NB4 (cell line): ENCODE results near the gene STK24.

ENCODE experiments used
- CTCF ChIP-seq: IDR thresholded peaks from one replicate; pipeline ENCODE4 v1.5.1; 2012; ENCODE audit warnings: low read depth, low read length
- MAX ChIP-seq: IDR thresholded peaks from 2 replicates; pipeline ENCODE4 v1.6.1; 2011; ENCODE audit warnings: low read depth, low read length
- MYC ChIP-seq: IDR thresholded peaks from 2 replicates; pipeline ENCODE4 v1.6.1; 2011; ENCODE audit warnings: low read depth, low read length
- POLR2A ChIP-seq: IDR thresholded peaks from 2 replicates; pipeline ENCODE4 v1.6.1; 2011; ENCODE audit warnings: mild to moderate bottlenecking; ENCODE audit not compliant: insufficient read length; ENCODE audit errors: extremely low read depth

- no peak for TF ChIP-seq CTCF
- no peak for TF ChIP-seq POLR2A
- TF ChIP-seq MYC, result no peak
- TF ChIP-seq MAX, result no peak
Observed at GRCh38 chr13:98474761-98475160, 102.1 kb downstream of the STK24 start.
